ENCODE data around the gene ATP8A2.

The ATP8A2 gene

DNA sequence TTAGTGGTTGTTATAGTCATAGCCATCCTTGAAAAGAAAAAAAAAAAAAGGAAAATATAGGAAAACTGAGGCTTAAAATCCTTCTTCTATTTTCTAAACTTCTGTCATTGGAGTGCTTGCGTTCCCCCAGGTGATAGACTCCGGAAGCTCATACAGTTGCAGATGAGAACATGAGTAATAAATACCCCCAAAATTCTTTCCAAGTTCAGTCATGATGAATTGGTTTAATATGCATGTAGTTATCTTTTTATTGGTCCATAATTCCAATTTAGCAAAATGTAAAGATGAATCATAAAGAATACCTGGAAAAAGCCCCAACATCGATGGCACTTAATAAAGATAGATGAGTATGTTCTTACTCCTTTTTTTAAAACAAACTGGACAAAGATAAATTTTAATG is 487.8 kb downstream of the ATP8A2 start:
- DNase-seq (ENCODE audit: low spot score) = no peak

DNA sequence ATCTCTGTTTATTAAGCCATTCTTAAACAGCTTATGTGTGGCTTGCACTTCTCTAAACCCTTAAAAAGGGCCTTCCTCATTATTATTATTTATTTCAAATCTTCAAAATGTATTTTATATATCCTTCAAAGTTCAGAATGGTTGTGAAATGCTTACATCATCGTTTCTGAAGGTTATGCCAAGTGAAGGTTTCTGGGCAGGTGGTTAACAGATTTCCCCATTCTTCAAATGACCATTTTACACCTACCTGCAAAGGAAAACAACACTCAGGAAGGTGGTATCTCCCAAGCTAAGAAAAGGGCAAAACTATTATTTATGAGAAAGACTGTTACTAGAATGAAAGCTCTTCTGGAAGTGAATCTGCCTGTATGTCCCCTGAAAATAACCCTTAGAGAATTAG is 488.5 kb downstream of the ATP8A2 start:
- DNase-seq (ENCODE audit: low spot score) = no peak

DNA sequence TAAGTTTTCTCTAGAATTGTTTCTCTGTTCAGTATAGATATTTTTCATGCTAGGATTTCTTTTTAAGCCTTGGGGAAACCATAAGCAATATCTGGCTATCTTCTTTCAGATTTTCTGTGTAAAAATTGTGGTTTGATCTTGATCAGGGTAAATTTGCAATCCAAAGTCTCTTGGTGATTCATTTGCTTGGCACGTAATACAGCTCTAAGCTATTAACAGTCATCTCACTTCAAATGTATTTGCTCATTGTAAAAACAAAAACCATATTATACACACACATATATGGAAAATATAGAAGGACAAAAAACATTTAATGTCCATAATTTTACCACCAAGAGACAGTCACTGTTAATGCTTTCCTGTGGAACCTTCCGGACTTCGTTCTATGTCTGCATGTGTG is 489.1 kb downstream of the ATP8A2 start:
- no peak for DNase-seq (ENCODE audit: low spot score)

DNA sequence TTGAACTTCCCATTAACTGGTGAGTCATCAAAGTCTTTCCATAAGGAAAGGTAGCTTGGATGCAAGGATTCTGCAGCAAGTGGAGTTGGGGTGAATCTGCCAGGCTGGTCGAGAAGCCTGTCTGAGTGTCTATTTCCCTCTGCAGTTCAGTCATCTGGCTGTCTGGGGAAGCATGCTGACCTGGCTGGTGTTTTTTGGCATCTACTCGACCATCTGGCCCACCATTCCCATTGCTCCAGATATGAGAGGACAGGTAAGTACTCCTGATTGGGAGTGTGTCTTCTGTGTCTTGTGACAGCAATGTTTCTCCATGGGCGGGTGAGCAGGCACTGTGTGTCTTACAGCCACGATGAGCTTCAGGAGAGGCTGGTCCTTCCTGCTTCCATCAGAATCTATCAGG is 490.4 kb downstream of the ATP8A2 start:
- DNase-seq (ENCODE audit: low spot score) = no peak

DNA sequence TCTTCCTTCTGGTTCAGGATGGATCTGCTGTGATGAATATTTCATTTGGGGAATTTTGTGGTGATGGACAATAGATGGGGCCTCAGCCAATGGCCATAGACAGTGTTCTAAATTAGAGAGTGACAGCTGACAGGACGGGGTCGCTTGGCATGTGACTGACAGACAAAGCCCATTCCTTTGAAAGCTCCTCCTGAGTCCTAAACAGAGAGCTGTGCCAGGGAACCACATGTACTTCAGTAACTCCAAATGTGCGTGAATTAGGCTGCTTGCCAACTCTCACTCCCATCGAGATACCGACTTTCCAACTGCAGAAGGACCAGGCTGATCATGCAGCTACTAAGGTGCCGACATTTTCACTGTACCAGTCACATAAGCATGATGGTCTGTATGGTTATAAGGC is 492.3 kb downstream of the ATP8A2 start:
- no peak for DNase-seq (ENCODE audit: low spot score)

DNA sequence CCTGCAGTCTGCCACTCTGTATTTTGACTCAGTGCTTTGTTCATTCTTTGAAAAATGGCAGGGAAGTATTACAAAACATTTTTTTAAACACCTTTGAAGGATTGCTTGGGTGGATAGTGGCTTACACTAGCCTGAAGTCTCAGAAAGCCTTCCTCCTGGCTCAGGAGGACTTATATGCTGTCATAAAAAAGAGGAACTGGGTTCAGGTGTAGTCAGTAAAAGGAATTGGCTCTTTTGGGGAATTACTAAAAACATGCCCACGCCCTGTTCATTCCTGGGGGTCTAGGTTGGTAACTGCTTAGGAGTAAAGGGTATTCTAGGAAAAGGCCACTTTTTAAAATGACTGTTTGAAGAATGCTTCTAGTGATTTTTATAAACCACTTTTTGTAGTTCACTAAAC is 493.2 kb downstream of the ATP8A2 start:
- no peak for DNase-seq (ENCODE audit: low spot score)

DNA sequence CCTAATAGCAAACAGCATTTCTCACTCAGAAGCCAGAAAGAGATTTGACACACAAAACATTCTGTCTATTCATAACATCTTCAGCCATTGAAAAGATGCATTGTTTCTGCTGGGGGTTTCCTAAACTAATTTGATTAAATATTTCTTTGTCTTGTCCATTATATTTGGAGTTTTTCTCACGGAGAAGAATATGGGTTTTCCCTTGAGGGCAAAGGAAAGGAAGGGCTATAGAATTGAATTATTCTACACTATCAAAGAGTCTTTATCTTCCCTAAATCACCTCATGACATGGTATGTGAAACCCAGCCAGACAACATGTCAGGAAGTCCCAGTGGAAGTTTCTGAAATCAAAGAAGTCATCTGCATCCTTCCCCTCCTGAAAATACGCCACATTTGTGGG is 493.6 kb downstream of the ATP8A2 start:
- no peak for DNase-seq (ENCODE audit: low spot score)

DNA sequence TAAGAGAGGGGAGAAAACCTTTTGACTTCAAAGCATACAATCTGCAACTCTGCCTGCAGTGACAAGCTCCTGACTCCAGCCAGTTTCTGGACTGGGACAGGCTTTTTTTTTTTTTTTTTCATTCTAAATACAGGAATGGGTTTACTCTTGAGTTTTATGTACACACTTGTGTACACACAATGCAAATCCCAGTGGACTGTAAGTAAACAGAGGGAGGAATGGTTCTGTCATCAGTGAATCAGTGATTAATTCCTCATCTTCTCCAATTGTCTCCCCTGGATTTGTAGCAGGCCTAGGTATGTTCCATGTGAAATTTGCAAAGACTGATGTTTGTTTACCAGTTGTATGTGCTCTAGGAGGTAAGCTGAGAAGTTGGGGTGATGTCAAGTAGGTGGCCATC is 495.3 kb downstream of the ATP8A2 start:
- DNase-seq (ENCODE audit: low spot score) = no peak

DNA sequence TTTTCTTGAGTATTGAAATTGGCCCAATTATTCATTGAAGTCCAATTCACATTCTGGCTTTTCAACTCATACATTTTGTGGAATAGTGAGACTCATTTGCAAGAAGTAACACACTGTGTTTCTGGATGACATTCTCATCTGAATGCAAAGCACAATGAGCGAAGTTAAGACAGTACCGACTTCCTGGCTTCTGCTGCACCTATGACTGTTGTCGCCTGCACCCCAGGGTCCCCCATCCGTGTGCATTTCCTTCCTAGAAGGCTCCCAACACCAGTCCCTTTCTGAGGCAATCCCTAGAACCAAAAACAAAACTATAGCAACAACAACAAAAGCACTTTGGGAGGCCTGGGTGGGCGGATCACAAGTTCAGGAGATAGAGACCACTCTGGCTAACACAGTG is 496.7 kb downstream of the ATP8A2 start:
- no peak for DNase-seq (ENCODE audit: low spot score)

DNA sequence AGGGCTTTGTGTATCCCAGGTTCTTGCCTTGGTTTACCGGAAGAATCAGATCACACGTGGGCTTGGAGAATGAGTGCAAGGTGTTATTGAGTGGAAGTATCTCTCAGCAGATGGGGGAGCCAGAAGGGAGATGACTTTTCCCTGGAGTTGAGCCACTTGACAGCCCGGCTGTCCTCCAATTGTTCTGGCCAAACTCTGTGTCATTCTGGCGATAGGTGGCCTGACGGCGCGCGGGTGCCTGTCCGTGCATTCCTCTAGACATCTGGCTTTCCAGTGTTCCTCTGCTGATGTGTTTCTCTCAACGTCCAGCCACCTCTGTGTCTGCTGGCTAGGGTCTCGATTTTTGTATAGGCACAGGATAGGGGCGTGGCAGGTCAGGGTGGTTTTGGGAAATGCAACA is 498.2 kb downstream of the ATP8A2 start:
- DNase-seq (ENCODE audit: low spot score) = no peak

DNA sequence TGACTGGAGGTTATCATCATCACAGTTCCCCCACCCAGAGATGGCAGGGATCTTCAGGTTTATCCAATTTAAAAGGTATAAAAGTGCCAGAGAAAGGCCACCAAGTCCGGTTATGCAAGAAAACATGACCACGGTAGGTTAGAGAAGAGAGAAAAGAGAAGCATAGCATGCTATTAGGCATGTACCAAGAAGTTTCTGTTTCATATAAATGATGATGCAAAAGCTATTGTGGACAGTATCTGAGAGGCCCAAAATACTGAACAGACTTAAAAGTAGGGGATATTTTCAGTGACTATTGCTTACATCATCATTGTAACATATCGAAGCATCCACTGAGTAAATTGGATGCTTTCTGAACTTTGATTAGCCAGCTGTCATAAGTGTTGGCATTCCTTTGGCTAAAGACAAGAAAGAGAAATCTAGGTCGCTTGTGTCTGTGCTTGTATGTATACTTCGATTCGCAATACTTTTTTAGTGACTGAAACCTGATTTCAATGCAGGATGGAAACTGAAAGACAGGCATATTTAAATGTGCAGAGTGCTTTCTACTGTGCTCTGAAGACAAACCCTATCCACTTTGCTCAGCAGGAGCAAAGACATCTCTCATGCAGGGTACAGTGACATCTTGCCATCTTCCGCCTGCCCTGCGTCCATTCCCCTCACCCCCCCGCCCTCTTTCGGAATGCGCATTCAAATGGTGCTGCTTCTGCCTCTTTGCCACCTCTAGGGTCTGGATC is 499.8 kb downstream of the ATP8A2 start:
- no peak for DNase-seq (ENCODE audit: low spot score)

DNA sequence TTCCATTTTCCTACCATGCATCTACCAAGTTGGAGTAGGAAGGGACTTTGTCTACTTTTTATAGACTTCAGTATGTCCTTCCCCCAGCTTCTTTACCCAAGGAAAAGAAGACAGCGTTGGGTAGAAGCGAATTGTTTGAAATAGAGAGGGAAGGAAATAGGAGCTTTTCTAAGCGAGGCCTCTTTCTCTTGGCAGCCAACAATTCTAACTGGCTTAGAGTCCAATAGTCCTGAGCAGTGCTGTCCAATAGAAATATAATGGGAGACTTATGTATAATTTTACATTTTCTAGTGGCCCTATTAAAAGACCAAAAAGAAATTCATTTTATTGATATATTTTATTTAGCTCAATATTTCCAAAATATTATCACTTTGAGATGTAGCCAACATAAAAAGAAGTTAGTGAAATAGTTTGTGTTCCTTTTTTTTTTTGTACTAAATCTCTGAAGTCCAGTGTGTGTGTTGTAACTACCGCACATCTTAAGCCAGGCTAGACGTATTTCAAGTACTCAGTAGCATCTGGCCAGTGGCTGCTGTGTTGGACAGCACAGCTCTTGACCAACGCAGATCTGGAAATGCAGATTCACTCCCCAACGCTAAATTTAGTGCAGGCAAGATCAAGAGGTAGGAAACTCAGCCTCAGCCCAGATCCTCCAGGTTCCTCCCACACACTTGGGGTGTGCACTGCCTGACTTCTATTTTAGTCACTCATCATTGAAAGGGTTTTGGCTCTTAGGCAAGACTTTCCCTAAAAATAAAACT is 500.9 kb downstream of the ATP8A2 start:
- no peak for DNase-seq (ENCODE audit: low spot score)

DNA sequence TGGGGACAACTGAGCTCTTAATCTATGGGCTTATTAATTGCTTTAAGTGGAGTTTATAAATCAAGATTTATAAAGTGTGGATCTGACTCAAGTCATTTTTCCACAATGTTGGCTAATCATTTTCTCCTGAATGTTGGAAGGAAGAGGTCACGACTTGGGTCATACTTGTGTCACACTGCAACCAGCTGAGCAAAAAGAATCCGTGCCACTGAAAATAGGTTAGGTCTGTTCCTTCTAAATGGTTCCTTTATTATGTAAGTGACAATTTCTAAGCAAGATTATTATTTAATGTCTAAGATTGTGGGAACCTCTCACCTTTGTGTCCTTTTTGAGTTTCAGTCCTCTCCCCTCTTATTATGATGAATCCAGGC is 501.5 kb downstream of the ATP8A2 start:
- DNase-seq (ENCODE audit: low spot score) = no peak

DNA sequence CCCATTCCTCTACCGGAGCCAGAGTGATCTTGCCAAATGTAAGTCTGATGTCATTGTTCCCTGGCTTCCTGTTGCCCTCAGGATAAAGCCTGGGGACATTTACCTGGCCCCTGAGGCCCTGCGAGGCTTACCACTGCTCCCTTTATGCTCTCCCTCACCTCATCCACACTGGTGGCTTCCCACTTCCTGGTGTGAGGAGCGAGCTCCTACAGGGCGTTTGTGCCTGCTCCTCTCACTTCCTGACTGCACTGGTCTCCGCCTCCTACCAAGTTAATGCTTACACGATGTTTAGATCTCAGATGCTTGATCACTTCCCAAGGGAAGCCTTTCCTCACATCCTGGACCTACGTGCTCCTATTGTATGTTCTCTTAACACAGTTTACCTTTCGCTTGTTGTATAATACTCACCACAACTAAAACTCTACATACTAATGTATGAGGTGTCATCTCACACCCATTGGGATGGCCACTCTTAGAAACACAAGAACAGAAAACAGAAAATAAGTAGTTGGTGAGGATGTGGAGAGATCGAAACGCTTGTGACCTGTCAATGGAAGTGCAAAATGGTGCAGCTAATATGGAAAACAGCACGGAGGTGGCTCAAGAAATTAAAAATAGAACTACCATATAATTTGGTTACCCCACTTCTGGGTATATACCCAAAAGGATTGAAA is 502.4 kb downstream of the ATP8A2 start:
- no peak for DNase-seq (ENCODE audit: low spot score)

DNA sequence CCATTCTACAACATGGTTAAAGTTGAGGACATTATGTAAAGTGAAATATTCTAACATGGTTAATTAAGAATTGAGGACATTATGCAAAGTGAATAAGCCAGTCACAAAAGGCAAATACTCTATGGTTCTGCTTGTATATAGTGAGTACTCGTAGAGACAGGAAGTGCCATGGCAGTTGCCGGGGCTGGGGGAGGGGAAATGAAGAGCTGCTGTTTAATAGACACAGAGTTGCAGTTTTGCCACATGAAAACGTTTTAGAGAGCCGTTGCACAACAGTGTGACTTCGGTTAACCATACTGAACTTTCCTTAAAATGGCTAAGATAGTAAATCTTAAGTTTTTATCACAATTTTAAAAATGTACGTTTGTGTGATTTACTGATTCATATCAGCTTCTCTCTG is 503.1 kb downstream of the ATP8A2 start:
- no peak for DNase-seq (ENCODE audit: low spot score)

DNA sequence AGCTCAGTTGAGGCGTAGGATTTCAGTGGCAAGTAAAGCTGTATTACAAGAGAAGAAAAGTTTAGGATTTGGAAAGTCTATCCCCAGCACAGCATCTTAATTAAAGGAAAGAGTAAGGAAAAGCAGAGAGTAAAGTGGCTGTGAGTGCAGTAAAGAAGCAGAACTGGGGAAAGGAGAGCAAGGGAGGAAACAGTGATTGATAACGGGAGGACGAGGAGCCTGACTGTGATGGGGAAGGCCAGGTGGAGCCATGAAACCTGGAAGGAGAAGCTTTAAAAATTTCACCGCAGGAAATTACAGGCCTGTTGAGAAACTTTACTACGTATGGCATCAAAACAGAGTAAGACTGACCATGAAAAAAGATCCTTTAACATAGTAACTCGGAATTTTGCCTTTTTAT is 504.5 kb downstream of the ATP8A2 start:
- DNase-seq (ENCODE audit: low spot score) = no peak

DNA sequence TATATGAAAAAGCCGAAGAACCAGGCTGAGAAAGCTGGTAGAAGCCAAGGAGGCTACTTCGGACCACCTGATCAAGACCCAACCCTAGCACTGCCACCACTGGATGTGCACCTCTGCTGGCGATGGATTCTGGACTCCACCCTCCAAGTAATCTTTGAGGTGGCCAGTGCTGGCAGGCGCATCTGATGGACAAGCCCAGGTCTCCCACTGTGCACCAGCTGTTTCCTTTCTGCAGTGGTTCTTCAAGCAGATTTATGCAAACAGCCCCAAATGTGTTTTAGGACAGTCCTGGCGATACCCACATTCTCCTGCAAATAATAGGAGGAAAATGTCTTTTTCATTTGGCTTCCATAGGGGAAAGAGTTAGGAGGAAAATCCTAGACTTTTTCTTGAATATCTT is 507.7 kb downstream of the ATP8A2 start:
- DNase-seq (ENCODE audit: low spot score) = no peak

DNA sequence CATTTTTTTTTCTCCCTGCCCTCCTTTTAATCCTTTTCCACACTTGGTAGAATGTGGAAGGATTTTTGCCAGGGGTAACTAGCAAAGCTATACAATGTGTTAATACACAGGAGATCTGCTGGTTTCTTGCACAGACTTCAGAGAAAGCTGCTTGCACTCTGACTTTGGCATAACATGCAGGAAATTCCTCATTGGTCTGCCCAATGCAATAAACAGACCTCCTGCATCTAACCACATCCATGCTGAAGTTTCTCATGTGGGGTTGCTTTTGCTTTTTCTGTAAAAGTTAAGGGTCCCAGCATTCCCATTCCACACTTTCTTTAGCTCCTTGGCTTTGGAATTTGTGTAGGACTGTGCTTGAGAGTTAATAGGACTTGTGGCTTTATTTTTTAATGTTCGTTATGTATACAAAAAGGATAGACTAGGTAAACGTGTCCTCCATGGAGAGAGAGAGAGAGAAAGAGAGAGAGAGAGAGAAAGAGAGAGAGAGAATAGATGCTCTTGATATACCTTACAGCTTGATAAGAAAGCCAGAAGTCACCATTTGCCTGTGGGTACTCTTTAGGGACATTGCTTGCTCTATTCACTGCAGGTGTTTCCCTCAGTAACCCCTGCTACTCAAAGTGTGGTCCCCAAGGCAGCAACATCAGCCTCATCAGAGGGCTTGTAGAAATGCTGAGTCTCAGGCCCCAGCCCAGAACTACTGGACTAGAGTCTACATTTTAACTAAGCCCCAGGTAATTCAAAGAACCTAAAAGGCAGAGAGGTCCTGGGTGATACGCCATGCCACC is 509.6 kb downstream of the ATP8A2 start:
- no peak for DNase-seq (ENCODE audit: low spot score)

DNA sequence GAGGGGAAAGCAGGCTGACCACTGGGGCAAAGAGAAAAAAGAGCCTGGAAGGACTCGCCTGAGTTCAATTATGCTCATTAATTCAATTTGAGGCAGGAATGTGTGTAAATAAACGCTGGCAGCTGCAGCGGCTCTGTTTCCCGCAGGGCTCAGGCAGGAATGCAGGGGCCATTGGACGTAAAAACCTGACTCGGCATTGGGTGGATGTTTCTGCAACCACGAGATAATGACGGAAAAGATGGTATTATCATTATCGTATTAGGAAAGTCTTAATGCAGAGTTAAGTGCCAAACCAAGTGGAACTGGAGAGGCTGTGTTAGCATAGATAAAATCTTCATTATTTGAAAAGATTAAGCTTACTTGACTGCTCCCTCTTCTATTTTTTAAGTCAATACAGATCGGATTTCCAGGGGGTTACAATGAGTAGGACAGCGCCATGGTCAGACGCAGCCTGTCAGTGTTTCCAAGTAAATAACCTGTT is 510.2 kb downstream of the ATP8A2 start:
- DNase-seq (ENCODE audit: low spot score) = peak; percentile 43

DNA sequence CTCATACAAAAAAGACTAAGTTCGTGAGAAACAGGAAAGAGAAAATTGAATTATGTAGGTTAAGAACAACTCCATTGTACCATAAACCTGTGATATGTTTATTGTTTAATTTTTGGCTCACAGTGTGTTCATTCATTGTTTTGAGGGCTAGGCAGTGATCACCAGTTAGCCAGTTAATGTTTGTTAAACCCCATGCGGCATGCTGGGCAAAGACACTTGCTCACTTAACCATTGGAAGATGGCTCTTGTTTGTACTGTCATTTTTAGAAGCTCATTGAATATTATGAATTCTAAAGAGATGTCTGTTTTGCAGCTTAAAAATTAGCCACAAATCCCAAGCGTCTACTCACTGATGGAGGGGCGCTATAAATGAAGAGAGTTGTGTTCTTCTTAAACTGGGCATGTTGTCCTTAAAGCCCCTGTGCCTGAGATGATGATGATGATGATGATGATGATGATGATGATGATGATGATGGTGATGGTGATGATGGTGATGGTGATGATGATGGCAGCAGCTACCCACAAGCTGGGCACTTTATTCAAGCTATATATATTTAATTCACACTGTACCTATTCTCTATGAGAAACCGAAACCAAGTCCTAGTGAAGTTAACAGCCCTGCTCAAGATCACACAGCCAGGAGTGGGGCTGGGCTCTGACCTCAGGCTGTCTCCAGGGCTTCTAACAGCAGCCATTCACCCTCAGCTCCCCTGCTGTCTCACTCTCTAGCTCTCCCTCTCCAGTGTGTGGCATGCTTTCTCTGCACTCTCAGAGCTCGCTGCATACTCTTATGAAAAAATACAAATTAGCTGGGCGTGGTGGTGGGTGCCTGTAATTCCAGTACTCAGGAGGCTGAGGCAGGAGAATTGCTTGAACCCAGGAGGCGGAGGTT is 510.9 kb downstream of the ATP8A2 start:
- no peak for DNase-seq (ENCODE audit: low spot score)

DNA sequence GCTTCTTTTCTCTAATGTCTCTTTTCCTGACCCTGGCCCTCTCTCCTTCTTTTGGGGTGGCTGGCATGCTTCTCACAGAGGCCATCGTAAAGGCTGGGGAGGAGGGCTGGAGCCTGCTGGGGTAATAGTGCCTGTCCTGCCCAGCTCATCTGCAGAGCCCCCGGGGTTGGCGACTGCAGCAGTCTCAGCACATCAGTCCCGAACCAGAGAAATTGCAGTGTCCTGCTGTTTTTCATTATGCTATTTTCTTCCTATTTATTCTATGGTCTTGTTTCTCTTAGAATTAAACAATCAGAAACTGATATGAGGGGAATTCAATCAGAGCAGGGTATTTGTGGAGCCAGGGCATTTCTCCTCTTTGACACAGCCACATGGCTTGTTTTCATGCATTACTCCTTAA is 513.6 kb downstream of the ATP8A2 start:
- DNase-seq (ENCODE audit: low spot score) = no peak

Data from SW480 (cell line).